Keratinocyte (primary cell): ENCODE data around the gene HCK. TPM values are rescaled to one million over a fixed set of nuclear protein-coding genes. Genes with fewer than 3 reads are reported as not detected.

Experiments used
- DNase-seq: peaks from one replicate; pipeline ENCODE4 v3.0.0-alpha.2; 2011; ENCODE audit warnings: low read depth, missing footprints, low spot score
- FAIRE-seq: peaks from 2 replicates; lab custom pipeline; 2011; peaks lifted over from hg19 to GRCh38; lab: Jason Lieb, UNC
- H2AFZ ChIP-seq: 2 replicates; pipeline ENCODE4 v1.6.0; 2012; ENCODE audit warnings: low read length, control low read depth, inconsistent platforms; ENCODE audit not compliant: control insufficient read depth
- H3K27ac ChIP-seq: 2 replicates; pipeline ENCODE4 v1.5.1; 2011; ENCODE audit warnings: low read length; ENCODE audit not compliant: control insufficient read depth, insufficient read depth
- H3K27me3 ChIP-seq: 3 replicates; pipeline ENCODE4 v1.6.0; 2011; ENCODE audit warnings: low read length; ENCODE audit not compliant: control insufficient read depth, insufficient read depth; ENCODE audit errors: extremely low read depth
- H3K36me3 ChIP-seq, 2 experiments: 2 replicates in 1 of 2; 3 replicates in 1 of 2; pipeline ENCODE4 v1.5.1; 2011; ENCODE audit warnings: low read length in 2 of 2, mild to moderate bottlenecking in 1 of 2; ENCODE audit not compliant: control insufficient read depth in 2 of 2, insufficient read depth in 2 of 2; ENCODE audit errors: extremely low read depth in 1 of 2
- H3K4me1 ChIP-seq: 3 replicates; pipeline ENCODE4 v1.5.1; 2011; ENCODE audit warnings: low read length; ENCODE audit not compliant: control insufficient read depth, insufficient read depth; ENCODE audit errors: extremely low read depth
- H3K4me2 ChIP-seq: 3 replicates; pipeline ENCODE4 v1.6.0; 2011; ENCODE audit warnings: low read depth, low read length; ENCODE audit not compliant: control insufficient read depth, insufficient read depth; ENCODE audit errors: extremely low read depth
- H3K4me3 ChIP-seq, 3 experiments: fragments of 200-600 bp in 1 of 3; sonication (generic) in 1 of 3; 2 replicates in 2 of 3; 3 replicates in 1 of 3; pipeline ENCODE4 v1.5.1; 2011 to 2016; ENCODE audit warnings: low read length in 3 of 3, mild to moderate bottlenecking in 3 of 3, control low read depth in 2 of 3, inconsistent platforms in 1 of 3, low read depth in 1 of 3, mixed read lengths in 1 of 3, mixed run types in 1 of 3, moderate library complexity in 1 of 3; ENCODE audit not compliant: control insufficient read depth in 2 of 3, insufficient read depth in 2 of 3; ENCODE audit errors: extremely low read depth in 1 of 3
- H3K79me2 ChIP-seq: 2 replicates; pipeline ENCODE4 v1.6.0; 2012; ENCODE audit warnings: low read length; ENCODE audit not compliant: control insufficient read depth, insufficient read depth
- H3K9ac ChIP-seq: 3 replicates; pipeline ENCODE4 v1.6.0; 2011; ENCODE audit warnings: low read length; ENCODE audit not compliant: control insufficient read depth, insufficient read depth; ENCODE audit errors: extremely low read depth
- H3K9me1 ChIP-seq: 3 replicates; pipeline ENCODE4 v1.6.0; 2011; ENCODE audit warnings: low read length; ENCODE audit not compliant: control insufficient read depth, insufficient read depth; ENCODE audit errors: extremely low read depth
- H3K9me3 ChIP-seq: 2 replicates; pipeline ENCODE4 v1.5.1; 2012; ENCODE audit warnings: low read depth, low read length; ENCODE audit not compliant: control insufficient read depth
- H4K20me1 ChIP-seq: 3 replicates; pipeline ENCODE4 v1.6.0; 2011; ENCODE audit warnings: low read length; ENCODE audit not compliant: control insufficient read depth, insufficient read depth; ENCODE audit errors: extremely low read depth
- EZH2 ChIP-seq: IDR thresholded peaks from one replicate; pipeline ENCODE4 v1.6.1; 2012; ENCODE audit warnings: inconsistent platforms, mild to moderate bottlenecking, low read length, moderate library complexity
- dilution Hi-C: fragments of 300-500 bp; cut with MboI; formaldehyde crosslinking; loops from one replicate; pipeline ENCODE4 v1.7.0; 2020; ENCODE audit warnings: low sequenced_read_pairs; ENCODE audit not compliant: extremely low pct_ligation_motif_present
- polyA plus RNA-seq, 5 experiments: library from polyadenylated mRNA; depleted of rRNA in 3 of 5; stranded (reverse) in 3 of 5; stranded (forward) in 1 of 5; unstranded in 1 of 5; fragments of >200 nt; gene quantifications; 1 replicate in 1 of 5; 2 replicates in 3 of 5; 3 replicates in 1 of 5; pipeline versions ENCODE4 v1.2.1 to v1.2.3, GENCODE V29; 2011 to 2012; ENCODE audit warnings: missing spikeins in 2 of 5, low read depth in 1 of 5, low replicate concordance in 1 of 5
- TF ChIP-seq, protein P1 (sequence below), 3 experiments: IDR thresholded peaks in 1 of 3; conservative IDR thresholded peaks in 1 of 3; optimal IDR thresholded peaks in 1 of 3; 2 replicates in 2 of 3; 3 replicates in 1 of 3; pipeline versions ENCODE3 to v1.5.1; 2011; ENCODE audit warnings: low read length in 3 of 3, mild to moderate bottlenecking in 3 of 3, moderate library complexity in 2 of 3, control low read depth in 1 of 3, inconsistent platforms in 1 of 3; ENCODE audit not compliant: insufficient read depth in 2 of 3; ENCODE audit errors: extremely low read depth in 1 of 3

Gene HCK
- polyA plus RNA-seq, 1 donor (not counting 4 experiments of a cell fraction or from before 2014, with no cell fraction given): not detected

DNA sequence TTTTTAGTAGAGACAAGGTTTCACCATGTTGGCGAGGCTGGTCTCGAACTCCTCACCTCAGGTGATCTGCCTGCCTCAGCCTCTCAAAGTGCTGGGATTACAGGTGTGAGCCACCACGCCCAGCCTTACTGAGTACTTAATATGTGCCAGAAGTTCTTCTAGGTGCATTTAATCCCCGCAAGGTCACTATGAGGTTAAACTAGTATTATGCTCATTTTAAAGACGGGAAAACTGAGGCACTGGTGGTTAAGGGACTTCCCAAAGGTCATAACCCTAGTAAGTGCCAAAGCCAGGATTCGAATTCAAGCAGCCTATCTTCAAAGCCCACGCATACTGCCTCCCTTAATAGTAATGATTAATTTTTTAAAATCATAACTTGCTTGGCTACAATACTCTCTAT lies 42.5 kb upstream of the HCK start:
- Histone ChIP-seq H3K79me2 (no peaks in the 10 kb centered on the region), H3K4me1 (no peaks in the 10 kb centered on the region), H3K4me2 (no peak overlapping the region), H2AFZ (no peak overlapping the region), H3K36me3 (no peaks in the 10 kb centered on the region), H3K27me3 (peaks cover 5% of the 10 kb centered on the region), H3K9ac (no peak overlapping the region), H3K9me1 (no peaks in the 10 kb centered on the region), H4K20me1 (no peaks in the 10 kb centered on the region), H3K27ac (no peak overlapping the region), H3K4me3 (no peak overlapping the region), H3K9me3 (no peaks in the 10 kb centered on the region)
- dilution Hi-C loops: no loop called here
- no peak for FAIRE-seq
- no peak for DNase-seq
- no peak for TF ChIP-seq EZH2
- TF ChIP-seq, protein P1, sequence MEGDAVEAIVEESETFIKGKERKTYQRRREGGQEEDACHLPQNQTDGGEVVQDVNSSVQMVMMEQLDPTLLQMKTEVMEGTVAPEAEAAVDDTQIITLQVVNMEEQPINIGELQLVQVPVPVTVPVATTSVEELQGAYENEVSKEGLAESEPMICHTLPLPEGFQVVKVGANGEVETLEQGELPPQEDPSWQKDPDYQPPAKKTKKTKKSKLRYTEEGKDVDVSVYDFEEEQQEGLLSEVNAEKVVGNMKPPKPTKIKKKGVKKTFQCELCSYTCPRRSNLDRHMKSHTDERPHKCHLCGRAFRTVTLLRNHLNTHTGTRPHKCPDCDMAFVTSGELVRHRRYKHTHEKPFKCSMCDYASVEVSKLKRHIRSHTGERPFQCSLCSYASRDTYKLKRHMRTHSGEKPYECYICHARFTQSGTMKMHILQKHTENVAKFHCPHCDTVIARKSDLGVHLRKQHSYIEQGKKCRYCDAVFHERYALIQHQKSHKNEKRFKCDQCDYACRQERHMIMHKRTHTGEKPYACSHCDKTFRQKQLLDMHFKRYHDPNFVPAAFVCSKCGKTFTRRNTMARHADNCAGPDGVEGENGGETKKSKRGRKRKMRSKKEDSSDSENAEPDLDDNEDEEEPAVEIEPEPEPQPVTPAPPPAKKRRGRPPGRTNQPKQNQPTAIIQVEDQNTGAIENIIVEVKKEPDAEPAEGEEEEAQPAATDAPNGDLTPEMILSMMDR (optimal IDR thresholded peaks at IDR 0.05 in 1 of 3, IDR thresholded peaks at IDR 0.05 in 1 of 3, conservative IDR thresholded peaks at IDR 0.05 in 1 of 3; ENCODE audit: extremely low read depth in 1 of 3, insufficient read depth in 2 of 3, low read length in 3 of 3): no peak

DNA sequence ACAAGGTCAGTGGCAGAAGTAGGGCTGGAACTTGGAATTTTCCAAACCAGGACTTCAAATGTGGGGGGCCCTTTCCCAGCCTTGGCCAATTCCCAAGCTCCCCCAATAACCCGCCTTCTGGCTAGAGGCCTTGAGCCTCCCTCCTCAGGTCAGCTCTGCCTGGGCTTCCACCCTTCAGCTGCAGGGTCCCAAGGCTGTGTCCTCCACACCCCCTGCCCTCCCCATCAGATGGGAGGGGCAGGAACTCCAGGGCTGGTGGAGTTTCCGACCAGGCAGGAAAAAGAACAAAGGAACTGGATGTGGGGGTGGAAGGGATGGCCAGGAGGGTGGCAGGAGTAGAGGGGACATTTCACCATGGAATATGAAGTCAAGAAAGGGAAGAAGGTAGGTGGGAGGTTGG lies 41.9 kb upstream of the HCK start, which contains the start of gene CCM2L:
CCM2L (plus strand) TSS at position 338 of the 400 bp plus-strand sequence; CDS start at position 355, 17 bp downstream.
- H3K27ac ChIP-seq: no peak within 1 kb of the TSS
- H2AFZ ChIP-seq: no peak within 1 kb of the TSS
- no peak within 1 kb of the TSS for H3K9ac ChIP-seq
- H3K79me2 ChIP-seq: no peaks in the 10 kb centered on the region
- H3K27me3 ChIP-seq: peaks cover 10% of the 10 kb centered on the region
- H3K9me1 ChIP-seq: no peaks in the 10 kb centered on the region
- dilution Hi-C loops: no loop called here
- H4K20me1 ChIP-seq: no peaks in the 10 kb centered on the region
- TF ChIP-seq, protein P1 (optimal IDR thresholded peaks at IDR 0.05 in 1 of 3, IDR thresholded peaks at IDR 0.05 in 1 of 3, conservative IDR thresholded peaks at IDR 0.05 in 1 of 3; ENCODE audit: extremely low read depth in 1 of 3, insufficient read depth in 2 of 3, low read length in 3 of 3): no peak
- no peak for TF ChIP-seq EZH2
- H3K4me3 ChIP-seq: no peak within 1 kb of the TSS
- H3K9me3 ChIP-seq: no peaks in the 10 kb centered on the region
- no peak for DNase-seq
- H3K36me3 ChIP-seq: no peaks in the 10 kb centered on the region
- no peak within 1 kb of the TSS for H3K4me2 ChIP-seq
- FAIRE-seq: no peak
- H3K4me1 ChIP-seq: no peaks in the 10 kb centered on the region
